Measurements from ENCODE around the gene TBC1D1. TPM values are rescaled to one million over a fixed set of nuclear protein-coding genes. Genes with fewer than 3 reads are reported as not detected.

TBC1D1 gene
- total RNA-seq, 1 donor = 72.6 TPM

GRCh38 chr4:38178392-38178995, 287.6 kb downstream of the TBC1D1 start:
- H3K27me3 ChIP-seq (ENCODE audit: insufficient read depth, low read length) = no peaks in the 10 kb centered on the region
- peaks cover 56% of the 10 kb centered on the region for H3K4me1 ChIP-seq (ENCODE audit: insufficient read depth, low read length)
- no peaks in the 10 kb centered on the region for H3K9me3 ChIP-seq (ENCODE audit: low read depth, low read length)
- H3K4me3 ChIP-seq (ENCODE audit: low read length) = no peak overlapping the region

DNA sequence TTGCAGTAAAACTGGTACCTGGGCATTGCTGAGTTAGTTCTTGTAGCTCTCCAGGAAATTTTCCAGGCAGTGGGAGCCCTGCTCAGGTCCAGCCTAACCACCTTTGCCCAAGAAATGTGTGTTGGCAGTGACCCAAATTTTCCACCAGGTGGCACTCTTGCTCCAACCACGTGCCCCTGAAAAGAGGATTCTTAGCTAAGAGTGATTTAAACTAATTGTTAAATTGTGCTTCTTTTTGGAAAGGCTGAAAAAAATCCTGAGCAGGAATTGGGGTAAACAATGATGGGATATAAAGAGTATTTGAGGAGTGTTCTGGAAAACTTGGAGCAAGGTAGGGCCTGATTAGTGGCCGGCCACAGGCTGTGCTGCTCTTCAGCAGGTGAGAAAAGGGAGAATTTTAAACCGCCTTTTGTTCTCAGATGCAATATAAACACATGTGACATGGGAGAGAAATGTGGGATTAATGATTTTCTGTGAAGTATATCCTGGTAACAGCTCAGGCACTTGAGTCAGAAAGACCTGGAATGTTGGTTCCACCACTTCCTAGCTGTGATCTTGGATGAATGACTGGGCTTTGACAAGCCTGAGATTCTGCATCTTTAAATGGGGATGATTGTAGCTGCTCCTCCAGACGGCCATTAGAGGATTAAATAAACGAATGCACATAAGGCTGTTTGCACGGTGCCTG, 288.9 kb downstream of the TBC1D1 start:
- H3K27me3 ChIP-seq (ENCODE audit: insufficient read depth, low read length) = no peaks in the 10 kb centered on the region
- no peaks in the 10 kb centered on the region for H3K9me3 ChIP-seq (ENCODE audit: low read depth, low read length)
- no peak overlapping the region for H3K4me3 ChIP-seq (ENCODE audit: low read length)
- H3K4me1 ChIP-seq (ENCODE audit: insufficient read depth, low read length) = peaks cover 43% of the 10 kb centered on the region

DNA sequence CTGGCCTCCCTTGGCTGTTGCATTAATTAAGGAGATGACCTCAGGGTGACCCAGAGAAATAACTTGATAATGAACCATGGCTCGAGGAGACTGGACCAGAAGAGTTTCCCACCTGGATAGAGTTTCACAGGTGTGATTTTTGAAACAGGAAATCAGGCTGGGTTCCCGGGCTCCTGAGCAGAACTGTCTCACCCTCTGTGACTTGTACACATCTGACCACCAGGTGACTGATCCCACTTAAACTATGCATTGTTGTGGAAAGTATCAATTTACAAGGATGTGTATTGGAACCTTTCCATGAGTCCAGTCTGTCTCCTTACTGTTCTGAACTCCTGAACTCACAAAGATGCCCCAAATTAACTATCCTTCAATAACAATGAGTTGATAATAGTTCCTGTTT, 289.6 kb downstream of the TBC1D1 start:
- Histone ChIP-seq H3K27me3 (ENCODE audit: insufficient read depth, low read length) (no peaks in the 10 kb centered on the region), H3K4me1 (ENCODE audit: insufficient read depth, low read length) (peaks cover 37% of the 10 kb centered on the region), H3K4me3 (ENCODE audit: low read length) (no peak overlapping the region), H3K9me3 (ENCODE audit: low read depth, low read length) (no peaks in the 10 kb centered on the region)

DNA sequence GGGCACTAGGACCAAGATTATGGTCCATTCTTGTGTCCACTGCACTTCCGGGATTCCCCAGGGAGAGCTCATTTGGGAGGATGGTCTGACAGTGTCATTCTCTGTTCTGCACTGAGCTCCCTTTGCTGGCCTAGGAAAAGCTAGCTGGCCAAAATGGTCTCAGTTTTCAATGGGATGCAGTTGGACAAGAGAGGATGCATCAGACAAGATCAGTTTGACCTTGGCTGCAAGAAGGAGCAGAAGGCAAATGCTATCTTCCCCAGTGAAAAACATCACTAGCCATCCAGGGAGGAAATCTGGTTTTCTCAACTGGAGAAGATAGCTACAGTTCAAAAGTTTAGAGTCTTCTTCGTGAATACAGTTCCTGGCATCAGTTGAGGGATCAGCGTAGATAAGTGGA, 290.4 kb downstream of the TBC1D1 start:
- H3K4me3 ChIP-seq (ENCODE audit: low read length) = no peak overlapping the region
- peaks cover 29% of the 10 kb centered on the region for H3K4me1 ChIP-seq (ENCODE audit: insufficient read depth, low read length)
- H3K27me3 ChIP-seq (ENCODE audit: insufficient read depth, low read length) = no peaks in the 10 kb centered on the region
- no peaks in the 10 kb centered on the region for H3K9me3 ChIP-seq (ENCODE audit: low read depth, low read length)

GRCh38 chr4:38182334-38182998, 291.6 kb downstream of the TBC1D1 start:
- no peaks in the 10 kb centered on the region for H3K9me3 ChIP-seq (ENCODE audit: low read depth, low read length)
- H3K4me1 ChIP-seq (ENCODE audit: insufficient read depth, low read length) = peaks cover 17% of the 10 kb centered on the region
- no peak overlapping the region for H3K4me3 ChIP-seq (ENCODE audit: low read length)
- H3K27me3 ChIP-seq (ENCODE audit: insufficient read depth, low read length) = no peaks in the 10 kb centered on the region

- Histone ChIP-seq H3K4me3 (ENCODE audit: low read length) (no peak overlapping the region), H3K27me3 (ENCODE audit: insufficient read depth, low read length) (no peaks in the 10 kb centered on the region), H3K4me1 (ENCODE audit: insufficient read depth, low read length) (peaks cover 2% of the 10 kb centered on the region), H3K9me3 (ENCODE audit: low read depth, low read length) (no peaks in the 10 kb centered on the region)
Measured at GRCh38 chr4:38184404-38184803, 293.5 kb downstream of the TBC1D1 start.

GRCh38 chr4:38185406-38186144, 294.7 kb downstream of the TBC1D1 start:
- H3K4me1 ChIP-seq (ENCODE audit: insufficient read depth, low read length) = peaks cover 2% of the 10 kb centered on the region
- H3K4me3 ChIP-seq (ENCODE audit: low read length) = no peak overlapping the region
- no peaks in the 10 kb centered on the region for H3K9me3 ChIP-seq (ENCODE audit: low read depth, low read length)
- H3K27me3 ChIP-seq (ENCODE audit: insufficient read depth, low read length) = no peaks in the 10 kb centered on the region

DNA sequence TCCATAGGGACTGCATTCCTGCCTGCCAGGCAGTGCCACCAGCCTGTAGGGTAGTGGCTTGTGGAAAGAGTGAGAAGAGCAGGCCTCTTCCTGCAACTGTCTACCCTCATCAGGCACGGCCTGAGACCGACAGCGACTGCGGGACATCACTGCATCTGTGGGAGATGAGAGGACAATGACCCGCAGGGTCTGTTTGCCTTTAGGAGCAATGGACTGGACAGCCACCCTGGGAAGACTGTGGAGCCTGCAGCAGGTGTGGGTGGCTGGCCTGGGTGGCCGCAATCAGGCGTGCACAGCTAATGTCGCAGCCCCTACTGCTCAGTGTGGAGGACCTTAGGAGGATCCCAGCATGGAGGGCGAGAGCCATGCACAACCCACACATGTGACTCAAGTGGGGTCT, 297.3 kb downstream of the TBC1D1 start:
- Histone ChIP-seq H3K4me3 (ENCODE audit: low read length) (no peak overlapping the region), H3K9me3 (ENCODE audit: low read depth, low read length) (no peaks in the 10 kb centered on the region), H3K27me3 (ENCODE audit: insufficient read depth, low read length) (no peaks in the 10 kb centered on the region), H3K4me1 (ENCODE audit: insufficient read depth, low read length) (peaks cover 11% of the 10 kb centered on the region)

- no peaks in the 10 kb centered on the region for H3K27me3 ChIP-seq (ENCODE audit: insufficient read depth, low read length)
- H3K4me3 ChIP-seq (ENCODE audit: low read length) = no peak overlapping the region
- H3K9me3 ChIP-seq (ENCODE audit: low read depth, low read length) = no peaks in the 10 kb centered on the region
Measured at GRCh38 chr4:38188631-38189101, 297.8 kb downstream of the TBC1D1 start.

More at GRCh38 chr4:38188631-38189101, 297.8 kb downstream of the TBC1D1 start:
- peaks cover 16% of the 10 kb centered on the region for H3K4me1 ChIP-seq (ENCODE audit: insufficient read depth, low read length)

Other genes starting within 250 kb of the TBC1D1 start
- gene RELL1, start 204.7 kb upstream of the TBC1D1 start, total RNA-seq = 62.3 TPM
- 18.6 TPM for gene PGM2, start 64.4 kb upstream of the TBC1D1 start, total RNA-seq
- gene PTTG2, start 69.3 kb downstream of the TBC1D1 start, total RNA-seq = 2.3 TPM